ENCODE results near the gene PUS10. TPM values are rescaled to one million over a fixed set of nuclear protein-coding genes. Genes with fewer than 3 reads are reported as not detected.

PUS10 gene
- total and polyA plus RNA-seq, 2 of the 13 experiments (the other 11 are each of a cell fraction or from before 2014, with no cell fraction given) = 41.4 to 44.3 TPM

DNA sequence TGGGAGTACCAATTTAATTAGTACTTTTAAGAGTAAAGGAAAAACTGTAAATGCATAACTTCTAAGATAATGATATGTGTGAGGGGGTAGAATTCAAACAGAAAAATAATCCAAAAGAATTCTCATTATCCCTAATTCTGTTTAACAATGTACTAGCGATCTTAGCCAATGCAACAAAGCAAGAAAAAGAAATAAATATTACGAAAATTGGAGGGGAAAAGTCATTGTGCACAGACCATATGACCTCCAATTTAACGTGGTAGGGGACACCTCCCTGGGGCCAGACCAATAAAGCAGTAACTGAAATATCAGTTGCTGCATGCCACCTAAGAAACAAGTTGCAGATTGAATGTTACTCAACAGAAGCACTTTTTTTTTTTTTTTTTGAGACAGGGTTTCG is 26.4 kb downstream of the PUS10 start:
- Histone ChIP-seq H3K4me2 (ENCODE audit: low read depth, low read length) (no peak overlapping the region), H3K27ac (ENCODE audit: extremely low read length, insufficient read depth, low read length) (no peak overlapping the region), H3K4me3 (replicated peaks in 1 of 3; ENCODE audit: insufficient read depth in 1 of 3, low read depth in 2 of 3, low read length in 3 of 3) (no peak overlapping the region), H3K9me3 (ENCODE audit: low read length) (peaks cover 23% of the 10 kb centered on the region), H3K9ac (ENCODE audit: insufficient read depth, low read depth, low read length) (no peak overlapping the region), H3K27me3 (ENCODE audit: control insufficient read depth in 1 of 2, insufficient read depth in 2 of 2, low read length in 2 of 2) (no peaks in the 10 kb centered on the region), H3K36me3 (replicated peaks in 1 of 2; ENCODE audit: control insufficient read depth in 1 of 2, insufficient read depth in 2 of 2, low read length in 2 of 2) (peaks cover 16 to 79% of the 10 kb centered on the region in 2 experiments), H4K20me1 (ENCODE audit: insufficient read depth, low read length) (no peaks in the 10 kb centered on the region), H3K79me2 (ENCODE audit: insufficient read depth, low read length) (no peaks in the 10 kb centered on the region), H2AFZ (ENCODE audit: low read length) (no peak overlapping the region), H3K4me1 (ENCODE audit: insufficient read depth, low read length) (no peaks in the 10 kb centered on the region)
- FAIRE-seq = no peak
- intact Hi-C loops (cut with micrococcal nuclease; ENCODE audit: unreplicated experiment) (no loop called here), in situ Hi-C loops (cut with HindIII; ENCODE audit: extremely low pct_ligation_motif_present, low pct_unique_long_range_greater_than_20kb) (no loop called here)
- TF ChIP-seq ZMYM2 (CRISPR knock-in tag; IDR thresholded peaks at IDR 0.05) (peak; percentile 82), TOPORS (CRISPR knock-in tag; IDR thresholded peaks at IDR 0.05) (peak; percentile 34; the same call in 1 of the 2 replicates), FUBP1 (CRISPR knock-in tag; IDR thresholded peaks at IDR 0.05; ENCODE audit: borderline replicate concordance) (no peak), CHD4 (IDR thresholded peaks at IDR 0.05; ENCODE audit: borderline replicate concordance, low read length) (0 out of 2 replicates have a peak, but pooled peaks have one; percentile 26), RCOR2 (CRISPR knock-in tag; IDR thresholded peaks at IDR 0.05) (peak; percentile 66; the same call in 1 of the 2 replicates)
- TF ChIP-seq, protein P1, sequence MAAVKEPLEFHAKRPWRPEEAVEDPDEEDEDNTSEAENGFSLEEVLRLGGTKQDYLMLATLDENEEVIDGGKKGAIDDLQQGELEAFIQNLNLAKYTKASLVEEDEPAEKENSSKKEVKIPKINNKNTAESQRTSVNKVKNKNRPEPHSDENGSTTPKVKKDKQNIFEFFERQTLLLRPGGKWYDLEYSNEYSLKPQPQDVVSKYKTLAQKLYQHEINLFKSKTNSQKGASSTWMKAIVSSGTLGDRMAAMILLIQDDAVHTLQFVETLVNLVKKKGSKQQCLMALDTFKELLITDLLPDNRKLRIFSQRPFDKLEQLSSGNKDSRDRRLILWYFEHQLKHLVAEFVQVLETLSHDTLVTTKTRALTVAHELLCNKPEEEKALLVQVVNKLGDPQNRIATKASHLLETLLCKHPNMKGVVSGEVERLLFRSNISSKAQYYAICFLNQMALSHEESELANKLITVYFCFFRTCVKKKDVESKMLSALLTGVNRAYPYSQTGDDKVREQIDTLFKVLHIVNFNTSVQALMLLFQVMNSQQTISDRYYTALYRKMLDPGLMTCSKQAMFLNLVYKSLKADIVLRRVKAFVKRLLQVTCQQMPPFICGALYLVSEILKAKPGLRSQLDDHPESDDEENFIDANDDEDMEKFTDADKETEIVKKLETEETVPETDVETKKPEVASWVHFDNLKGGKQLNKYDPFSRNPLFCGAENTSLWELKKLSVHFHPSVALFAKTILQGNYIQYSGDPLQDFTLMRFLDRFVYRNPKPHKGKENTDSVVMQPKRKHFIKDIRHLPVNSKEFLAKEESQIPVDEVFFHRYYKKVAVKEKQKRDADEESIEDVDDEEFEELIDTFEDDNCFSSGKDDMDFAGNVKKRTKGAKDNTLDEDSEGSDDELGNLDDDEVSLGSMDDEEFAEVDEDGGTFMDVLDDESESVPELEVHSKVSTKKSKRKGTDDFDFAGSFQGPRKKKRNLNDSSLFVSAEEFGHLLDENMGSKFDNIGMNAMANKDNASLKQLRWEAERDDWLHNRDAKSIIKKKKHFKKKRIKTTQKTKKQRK (IDR thresholded peaks at IDR 0.05; ENCODE audit: low read length) = no peak
- TF ChIP-seq, protein P2, sequence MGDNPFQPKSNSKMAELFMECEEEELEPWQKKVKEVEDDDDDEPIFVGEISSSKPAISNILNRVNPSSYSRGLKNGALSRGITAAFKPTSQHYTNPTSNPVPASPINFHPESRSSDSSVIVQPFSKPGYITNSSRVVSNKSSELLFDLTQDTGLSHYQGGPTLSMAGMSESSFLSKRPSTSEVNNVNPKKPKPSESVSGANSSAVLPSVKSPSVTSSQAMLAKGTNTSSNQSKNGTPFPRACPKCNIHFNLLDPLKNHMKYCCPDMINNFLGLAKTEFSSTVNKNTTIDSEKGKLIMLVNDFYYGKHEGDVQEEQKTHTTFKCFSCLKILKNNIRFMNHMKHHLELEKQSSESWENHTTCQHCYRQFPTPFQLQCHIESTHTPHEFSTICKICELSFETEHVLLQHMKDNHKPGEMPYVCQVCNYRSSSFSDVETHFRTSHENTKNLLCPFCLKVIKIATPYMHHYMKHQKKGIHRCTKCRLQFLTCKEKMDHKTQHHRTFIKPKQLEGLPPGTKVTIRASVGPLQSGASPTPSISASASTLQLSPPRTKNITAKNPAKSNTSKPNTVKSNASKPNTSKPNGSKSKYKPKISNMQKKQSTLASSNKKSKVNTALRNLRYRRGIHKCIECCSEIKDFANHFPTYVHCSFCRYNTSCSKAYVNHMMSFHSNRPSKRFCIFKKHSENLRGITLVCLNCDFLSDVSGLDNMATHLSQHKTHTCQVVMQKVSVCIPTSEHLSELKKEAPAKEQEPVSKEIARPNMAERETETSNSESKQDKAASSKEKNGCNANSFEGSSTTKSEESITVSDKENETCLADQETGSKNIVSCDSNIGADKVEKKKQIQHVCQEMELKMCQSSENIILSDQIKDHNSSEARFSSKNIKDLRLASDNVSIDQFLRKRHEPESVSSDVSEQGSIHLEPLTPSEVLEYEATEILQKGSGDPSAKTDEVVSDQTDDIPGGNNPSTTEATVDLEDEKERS (CRISPR knock-in tag; IDR thresholded peaks at IDR 0.05) = peak; percentile 100
- CTCF ChIA-PET (ENCODE audit: low intra/inter-chr PET ratio, low total read pairs) = no interaction called here
- no peak for DNase-seq (ENCODE audit: low spot score)
- POLR2A ChIA-PET = no interaction called here
- BruUV-seq (replicated peaks) = no TSS peak
- 95% methylated on average over 4 of the region's 4 CpGs for WGBS (ENCODE audit: low lambda C conversion rate)
- ATAC-seq = no peak

All from HepG2 (cell line).